ENCODE measurements around the gene TMTC2.

DNA sequence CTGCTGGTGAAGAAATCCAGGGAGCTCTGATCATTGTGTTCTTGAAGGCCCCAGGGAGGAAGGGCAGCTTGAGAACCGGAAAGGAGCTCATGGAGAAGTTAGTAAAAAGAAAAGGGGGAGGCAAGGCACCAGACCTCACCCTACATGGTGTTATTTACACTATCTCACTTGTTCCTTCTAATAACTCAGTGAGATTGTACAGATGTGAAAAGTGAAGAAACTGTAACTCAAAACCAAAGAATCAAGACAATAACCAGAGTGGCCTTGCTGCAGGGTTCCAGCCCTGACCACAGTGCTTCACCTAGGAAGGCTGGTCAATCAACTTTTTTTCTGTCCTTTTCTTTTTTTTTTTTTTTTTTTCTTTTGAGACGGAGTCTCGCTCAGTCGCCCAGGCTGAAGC is 353.6 kb downstream of the TMTC2 start:
- no peak for TF ChIP-seq TAF1 (IDR thresholded peaks at IDR 0.05; ENCODE audit: low read depth)
- TF ChIP-seq, protein P1, sequence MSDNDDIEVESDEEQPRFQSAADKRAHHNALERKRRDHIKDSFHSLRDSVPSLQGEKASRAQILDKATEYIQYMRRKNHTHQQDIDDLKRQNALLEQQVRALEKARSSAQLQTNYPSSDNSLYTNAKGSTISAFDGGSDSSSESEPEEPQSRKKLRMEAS (IDR thresholded peaks at IDR 0.05): no peak
- no peak for TF ChIP-seq FOXM1 (IDR thresholded peaks at IDR 0.05; ENCODE audit: borderline replicate concordance, low read depth)
